PC-9 (cell line): ENCODE results near the gene MVB12B. TPM values are rescaled to one million over a fixed set of nuclear protein-coding genes. Genes with fewer than 3 reads are reported as not detected.

Source experiments
- BruUV-seq: library from RNA; stranded (reverse); fragments of 400-500 nt; replicated peaks from 2 replicates; lab custom pipeline; 2021; lab: Mats Ljungman, UMichigan
- CTCF ChIA-PET: fragments of 300-600 bp; sonication (Branson Sonifier 250); formaldehyde crosslinking; loops from one replicate; lab custom pipeline; 2022; ENCODE audit warnings: antibody characterized with exemption; lab: Charles Lee
- POLR2A ChIA-PET: fragments of 300-600 bp; sonication (Branson Sonifier 250); formaldehyde crosslinking; loops from one replicate; lab custom pipeline; 2022; ENCODE audit warnings: antibody characterized with exemption; ENCODE audit not compliant: unreplicated experiment; lab: Charles Lee
- DNase-seq, 2 experiments: peaks; one replicate each; pipeline versions ENCODE4 v3.0.0 to v3.0.0-alpha.2; 2015 to 2022; ENCODE audit warnings: mixed read lengths in 1 of 2
- H2AFZ ChIP-seq: fragments of 200-600 bp; sonication (generic); 2 replicates; pipeline ENCODE4 v1.8.1; 2017; ENCODE audit warnings: antibody characterized with exemption
- H3F3A ChIP-seq: fragments of 200-600 bp; sonication (generic); 2 replicates; pipeline ENCODE4 v1.8.1; 2017; ENCODE audit warnings: antibody characterized with exemption, mild to moderate bottlenecking, low read depth; ENCODE audit not compliant: insufficient read depth
- H3K27ac ChIP-seq: fragments of 200-600 bp; sonication (generic); 2 replicates; pipeline ENCODE4 v1.6.1; 2016; ENCODE audit warnings: mixed run types
- H3K27me3 ChIP-seq: fragments of 200-600 bp; sonication (generic); 2 replicates; pipeline ENCODE4 v1.6.1; 2016; ENCODE audit warnings: low read depth, mixed run types; ENCODE audit not compliant: insufficient read depth
- H3K36me3 ChIP-seq: fragments of 200-600 bp; sonication (generic); 2 replicates; pipeline ENCODE4 v1.6.1; 2016; ENCODE audit warnings: low read depth, mixed run types
- H3K4me1 ChIP-seq: fragments of 200-600 bp; sonication (generic); replicated peaks from 2 replicates; pipeline ENCODE4 v1.6.1; 2016; ENCODE audit warnings: mixed run types; ENCODE audit not compliant: insufficient read depth
- H3K4me2 ChIP-seq: fragments of 200-600 bp; sonication (generic); 2 replicates; pipeline ENCODE4 v1.6.1; 2017; ENCODE audit warnings: mixed run types
- H3K4me3 ChIP-seq: fragments of 200-600 bp; sonication (generic); 2 replicates; pipeline ENCODE4 v1.6.1; 2016; ENCODE audit warnings: mixed run types
- H3K79me2 ChIP-seq: fragments of 200-600 bp; sonication (generic); 2 replicates; pipeline ENCODE4 v1.6.1; 2017; ENCODE audit warnings: low read depth, mixed run types
- H3K9me2 ChIP-seq: fragments of 200-600 bp; sonication (generic); 2 replicates; pipeline ENCODE4 v1.8.1; 2017; ENCODE audit warnings: mild to moderate bottlenecking; ENCODE audit not compliant: insufficient read depth
- H3K9me3 ChIP-seq: fragments of 200-600 bp; sonication (generic); 2 replicates; pipeline ENCODE4 v1.8.1; 2016; ENCODE audit warnings: low read depth; ENCODE audit not compliant: insufficient read depth
- H4K20me1 ChIP-seq: fragments of 200-600 bp; sonication (generic); 2 replicates; pipeline ENCODE4 v1.8.1; 2017; ENCODE audit not compliant: insufficient read depth
- EZH2 ChIP-seq: fragments of 200-600 bp; sonication (generic); IDR thresholded peaks from 2 replicates; pipeline ENCODE4 v1.8.0; 2017; ENCODE audit warnings: antibody characterized with exemption, low read depth
- intact Hi-C: fragments of 100-400 bp; cut with micrococcal nuclease; formaldehyde crosslinking; loops from one replicate; pipeline ENCODE4 v1.10.0; 2022; ENCODE audit not compliant: unreplicated experiment
- total RNA-seq: library from RNA; stranded (reverse); gene quantifications from 2 replicates; pipeline ENCODE4 v1.2.3, GENCODE V29; 2021
- TF ChIP-seq, protein P1 (sequence below): fragments of 200-600 bp; sonication (generic); conservative IDR thresholded peaks from 2 replicates; pipeline ENCODE4 v1.6.1; 2017; ENCODE audit warnings: mixed run types, antibody characterized with exemption, mild to moderate bottlenecking, moderate library complexity

The MVB12B gene
- total RNA-seq, 1 experiment from 2014 or later = 8.8 TPM

- Histone ChIP-seq H4K20me1 (no peaks in the 10 kb centered on the region), H3K27me3 (no peaks in the 10 kb centered on the region), H3K4me3 (no peak overlapping the region), H3K4me1 (no peaks in the 10 kb centered on the region), H3K27ac (no peak overlapping the region), H3F3A (no peaks in the 10 kb centered on the region), H3K4me2 (no peak overlapping the region), H3K9me3 (no peaks in the 10 kb centered on the region), H3K9me2 (no peaks in the 10 kb centered on the region), H2AFZ (no peak overlapping the region), H3K36me3 (no peaks in the 10 kb centered on the region), H3K79me2 (no peaks in the 10 kb centered on the region)
- DNase-seq = no peak
- ChIA-PET CTCF (no interaction called here), POLR2A (no interaction called here)
- no peak for TF ChIP-seq EZH2
- intact Hi-C loops = no loop called here
- BruUV-seq = no TSS peak
Measured at GRCh38 chr9:126452106-126452505, 125.5 kb downstream of the MVB12B start.

DNA sequence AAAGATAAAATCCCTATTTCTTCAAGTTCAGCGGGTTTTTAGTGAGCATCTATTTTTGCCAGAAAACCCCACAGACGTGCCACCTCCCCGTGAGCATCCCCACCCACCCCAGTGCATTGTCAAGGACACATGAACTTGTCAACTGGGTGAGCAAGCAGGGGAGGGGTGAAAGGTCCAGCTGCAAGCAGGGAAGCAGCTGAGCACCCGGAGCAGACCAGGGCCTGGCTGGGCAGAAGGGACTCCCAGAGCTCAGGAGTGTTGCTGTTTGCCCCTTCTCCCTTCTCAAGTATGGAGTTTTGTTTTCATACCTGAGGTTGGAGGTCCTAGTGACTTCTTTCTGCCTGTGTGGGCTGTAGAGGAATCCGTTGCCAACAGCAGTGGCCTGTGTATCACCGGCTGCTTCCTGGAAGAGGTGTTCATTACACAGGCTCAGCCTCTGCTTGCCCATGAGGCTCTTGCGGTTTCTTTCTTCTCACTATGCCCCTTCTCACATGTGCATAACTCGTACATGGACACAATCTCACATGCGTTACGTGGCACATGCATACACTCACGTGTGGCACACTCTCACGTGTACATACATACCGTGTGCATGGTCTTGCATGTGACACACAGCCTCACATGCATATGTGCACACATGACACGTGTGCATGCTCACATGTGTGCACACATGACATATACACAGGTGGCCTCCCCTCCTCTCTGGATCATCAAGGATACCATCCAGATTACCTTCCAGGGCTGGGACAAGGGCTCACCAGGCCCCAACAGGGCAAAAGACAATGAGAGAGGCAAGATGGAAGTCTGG, 126.7 kb downstream of the MVB12B start:
- no peaks in the 10 kb centered on the region for H3K27me3 ChIP-seq
- H3K9me2 ChIP-seq = no peaks in the 10 kb centered on the region
- no peaks in the 10 kb centered on the region for H3K36me3 ChIP-seq
- no peak overlapping the region for H3K27ac ChIP-seq
- intact Hi-C loops = no loop called here
- no peak for DNase-seq
- H3K9me3 ChIP-seq = no peaks in the 10 kb centered on the region
- no TSS peak for BruUV-seq
- H4K20me1 ChIP-seq = no peaks in the 10 kb centered on the region
- H2AFZ ChIP-seq = no peak overlapping the region
- H3F3A ChIP-seq = no peaks in the 10 kb centered on the region
- ChIA-PET POLR2A (no interaction called here), CTCF (interaction anchor here (0.7 kb wide), 1 partner anchor 1068 kb away, joined by 4 read pairs; no protein-coding TSS in a partner anchor)
- no peak overlapping the region for H3K4me3 ChIP-seq
- H3K79me2 ChIP-seq = no peaks in the 10 kb centered on the region
- no peak for TF ChIP-seq EZH2
- TF ChIP-seq, protein P1, sequence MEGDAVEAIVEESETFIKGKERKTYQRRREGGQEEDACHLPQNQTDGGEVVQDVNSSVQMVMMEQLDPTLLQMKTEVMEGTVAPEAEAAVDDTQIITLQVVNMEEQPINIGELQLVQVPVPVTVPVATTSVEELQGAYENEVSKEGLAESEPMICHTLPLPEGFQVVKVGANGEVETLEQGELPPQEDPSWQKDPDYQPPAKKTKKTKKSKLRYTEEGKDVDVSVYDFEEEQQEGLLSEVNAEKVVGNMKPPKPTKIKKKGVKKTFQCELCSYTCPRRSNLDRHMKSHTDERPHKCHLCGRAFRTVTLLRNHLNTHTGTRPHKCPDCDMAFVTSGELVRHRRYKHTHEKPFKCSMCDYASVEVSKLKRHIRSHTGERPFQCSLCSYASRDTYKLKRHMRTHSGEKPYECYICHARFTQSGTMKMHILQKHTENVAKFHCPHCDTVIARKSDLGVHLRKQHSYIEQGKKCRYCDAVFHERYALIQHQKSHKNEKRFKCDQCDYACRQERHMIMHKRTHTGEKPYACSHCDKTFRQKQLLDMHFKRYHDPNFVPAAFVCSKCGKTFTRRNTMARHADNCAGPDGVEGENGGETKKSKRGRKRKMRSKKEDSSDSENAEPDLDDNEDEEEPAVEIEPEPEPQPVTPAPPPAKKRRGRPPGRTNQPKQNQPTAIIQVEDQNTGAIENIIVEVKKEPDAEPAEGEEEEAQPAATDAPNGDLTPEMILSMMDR = no peak
- H3K4me1 ChIP-seq = no peaks in the 10 kb centered on the region
- H3K4me2 ChIP-seq = no peak overlapping the region

DNA sequence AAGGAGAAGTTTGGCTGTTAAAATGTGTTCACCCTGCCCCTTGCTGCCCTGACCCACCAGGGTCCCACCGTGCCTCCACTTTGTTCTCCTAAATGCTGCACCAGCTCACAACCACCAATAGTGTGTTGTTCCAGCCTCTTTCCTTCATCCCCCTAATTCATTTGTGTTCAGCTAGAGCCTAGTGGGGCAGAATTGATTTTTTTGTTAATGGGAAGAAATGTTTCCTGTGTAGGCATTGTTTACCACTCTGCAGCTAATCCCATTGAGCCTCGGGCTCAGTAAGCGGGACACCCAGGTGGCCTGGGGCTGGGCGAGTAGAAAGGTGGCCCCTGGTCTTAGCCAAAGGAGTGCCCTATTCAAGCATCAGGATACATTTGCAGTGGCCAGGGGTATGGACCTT, 127.6 kb downstream of the MVB12B start:
- H2AFZ ChIP-seq = no peak overlapping the region
- POLR2A ChIA-PET = no interaction called here
- H3K4me2 ChIP-seq = no peak overlapping the region
- no peaks in the 10 kb centered on the region for H3F3A ChIP-seq
- no peaks in the 10 kb centered on the region for H3K79me2 ChIP-seq
- H3K27ac ChIP-seq = no peak overlapping the region
- H3K4me1 ChIP-seq = no peaks in the 10 kb centered on the region
- no peaks in the 10 kb centered on the region for H3K36me3 ChIP-seq
- no peaks in the 10 kb centered on the region for H4K20me1 ChIP-seq
- TF ChIP-seq, protein P1 = no peak
- no peak for TF ChIP-seq EZH2
- intact Hi-C loops = no loop called here
- DNase-seq = no peak
- H3K4me3 ChIP-seq = no peak overlapping the region
- no TSS peak for BruUV-seq
- H3K9me2 ChIP-seq = no peaks in the 10 kb centered on the region
- no peaks in the 10 kb centered on the region for H3K27me3 ChIP-seq
- CTCF ChIA-PET = no interaction called here
- H3K9me3 ChIP-seq = no peaks in the 10 kb centered on the region
